H1 (cell line): ENCODE measurements around the gene PLCL1. TPM values are rescaled to one million over a fixed set of nuclear protein-coding genes. Genes with fewer than 3 reads are reported as not detected.

ENCODE experiments used
- CTCF ChIA-PET: fragments of 300-600 bp; sonication (Branson Sonifier 250); formaldehyde crosslinking; loops from one replicate; lab custom pipeline; 2021; ENCODE audit not compliant: partially characterized antibody; lab: Charles Lee
- POLR2A ChIA-PET: fragments of 300-600 bp; sonication (Branson Sonifier 250); formaldehyde crosslinking; loops from one replicate; lab custom pipeline; 2021; ENCODE audit warnings: inconsistent platforms; ENCODE audit not compliant: partially characterized antibody; lab: Charles Lee
- DNase-seq, 2 experiments: peaks; one replicate each; pipeline versions ENCODE4 v3.0.0 to v3.0.0-alpha.2; 2010 to 2022; ENCODE audit warnings: low spot score in 2 of 2, low read depth in 1 of 2, mixed read lengths in 1 of 2
- FAIRE-seq: peaks from 2 replicates; lab custom pipeline; 2011; peaks lifted over from hg19 to GRCh38; lab: Jason Lieb, UNC
- H2AFZ ChIP-seq: 2 replicates; pipeline ENCODE4 v1.8.1; 2012; ENCODE audit warnings: low read length, inconsistent platforms
- H2AK5ac ChIP-seq: 2 replicates; pipeline ENCODE4 v1.6.1; 2013; ENCODE audit warnings: low read depth, low read length
- H2BK120ac ChIP-seq: replicated peaks from 2 replicates; pipeline ENCODE3; 2013; ENCODE audit warnings: low read depth, low read length, inconsistent platforms
- H2BK12ac ChIP-seq: 2 replicates; pipeline ENCODE4 v1.6.1; 2013; ENCODE audit warnings: low read depth, low read length
- H2BK15ac ChIP-seq: 2 replicates; pipeline ENCODE4 v1.6.1; 2013; ENCODE audit warnings: low read length
- H2BK20ac ChIP-seq: 2 replicates; pipeline ENCODE4 v1.6.1; 2013; ENCODE audit warnings: low read length
- H2BK5ac ChIP-seq: 2 replicates; pipeline ENCODE4 v1.6.1; 2013; ENCODE audit warnings: low read depth, low read length
- H3K14ac ChIP-seq: 2 replicates; pipeline ENCODE4 v1.6.1; 2013; ENCODE audit warnings: inconsistent platforms; ENCODE audit not compliant: insufficient read length
- H3K18ac ChIP-seq: 2 replicates; pipeline ENCODE4 v1.6.1; 2013; ENCODE audit warnings: low read length; ENCODE audit errors: extremely low read depth
- H3K23ac ChIP-seq: 2 replicates; pipeline ENCODE4 v1.6.1; 2013; ENCODE audit warnings: inconsistent platforms; ENCODE audit not compliant: insufficient read length
- H3K23me2 ChIP-seq: 2 replicates; pipeline ENCODE4 v1.6.1; 2013; ENCODE audit warnings: low read depth, low read length
- H3K27ac ChIP-seq: 2 replicates; pipeline ENCODE4 v1.6.1; 2011; ENCODE audit warnings: low read depth, low read length, inconsistent platforms
- H3K27me3 ChIP-seq, 4 experiments: replicated peaks in 1 of 4; 1 replicate in 1 of 4; 2 replicates in 3 of 4; pipeline versions ENCODE4 v1.6.1 to v1.8.1; 2011 to 2013; ENCODE audit warnings: low read length in 3 of 4, mild to moderate bottlenecking in 3 of 4, inconsistent platforms in 2 of 4, mixed read lengths in 2 of 4, moderate library complexity in 1 of 4; ENCODE audit not compliant: control insufficient read depth in 3 of 4, insufficient read depth in 3 of 4; ENCODE audit errors: extremely low read depth in 1 of 4
- H3K36me3 ChIP-seq, 4 experiments: 2 replicates each; pipeline versions ENCODE4 v1.6.1 to v1.8.1; 2011 to 2013; ENCODE audit warnings: mild to moderate bottlenecking in 4 of 4, low read length in 3 of 4, moderate library complexity in 2 of 4, control low read depth in 1 of 4, inconsistent platforms in 1 of 4; ENCODE audit not compliant: insufficient read depth in 4 of 4, control insufficient read depth in 2 of 4
- H3K4ac ChIP-seq: replicated peaks from 2 replicates; pipeline ENCODE3; 2013; ENCODE audit warnings: low read length, low read depth, mixed read lengths, inconsistent platforms; ENCODE audit not compliant: insufficient read length
- H3K4me1 ChIP-seq, 4 experiments: replicated peaks in 1 of 4; 1 replicate in 1 of 4; 2 replicates in 3 of 4; pipeline versions ENCODE4 v1.6.1 to v1.8.1; 2011 to 2013; ENCODE audit warnings: low read length in 3 of 4, inconsistent platforms in 2 of 4, mixed read lengths in 1 of 4; ENCODE audit not compliant: insufficient read depth in 4 of 4, control insufficient read depth in 3 of 4
- H3K4me2 ChIP-seq, 2 experiments: 2 replicates each; pipeline versions ENCODE4 v1.6.1 to v1.8.1; 2011 to 2013; ENCODE audit warnings: low read depth in 2 of 2, low read length in 2 of 2, control low read depth in 1 of 2, inconsistent platforms in 1 of 2, mild to moderate bottlenecking in 1 of 2; ENCODE audit not compliant: insufficient read depth in 1 of 2
- H3K4me3 ChIP-seq, 4 experiments: fragments of 200-600, 300-600 bp in 1 of 4; sonication (generic), shearing (Covaris generic), sonication (Bioruptor Twin) in 1 of 4; 2 replicates each; pipeline versions ENCODE4 v1.5.1 to v1.8.1; 2011 to 2016; ENCODE audit warnings: low read length in 4 of 4, low read depth in 3 of 4, control low read depth in 2 of 4, inconsistent platforms in 2 of 4, mild to moderate bottlenecking in 2 of 4, mixed read lengths in 1 of 4, moderate library complexity in 1 of 4; ENCODE audit not compliant: insufficient read depth in 2 of 4; ENCODE audit errors: extremely low read depth in 1 of 4
- H3K56ac ChIP-seq: replicated peaks from 2 replicates; pipeline ENCODE3; 2013; ENCODE audit warnings: low read depth, mild to moderate bottlenecking, mixed read lengths, low read length, inconsistent platforms; ENCODE audit not compliant: insufficient read length
- H3K79me1 ChIP-seq: 2 replicates; pipeline ENCODE4 v1.6.1; 2013; ENCODE audit warnings: low read depth, low read length, control low read depth
- H3K79me2 ChIP-seq, 2 experiments: 2 replicates each; pipeline versions ENCODE4 v1.6.1 to v1.8.1; 2012 to 2013; ENCODE audit warnings: low read length in 2 of 2, mild to moderate bottlenecking in 2 of 2, inconsistent platforms in 1 of 2; ENCODE audit not compliant: insufficient read depth in 2 of 2, control insufficient read depth in 1 of 2
- H3K9ac ChIP-seq, 4 experiments: replicated peaks in 1 of 4; 1 replicate in 1 of 4; 2 replicates in 3 of 4; pipeline versions ENCODE4 v1.6.1 to v1.8.1; 2011 to 2013; ENCODE audit warnings: low read depth in 3 of 4, low read length in 3 of 4, control low read depth in 2 of 4, mild to moderate bottlenecking in 2 of 4, moderate library complexity in 2 of 4, inconsistent platforms in 1 of 4; ENCODE audit errors: extremely low read depth in 1 of 4
- H3K9me3 ChIP-seq, 2 experiments: 2 replicates each; pipeline versions ENCODE4 v1.6.1 to v1.8.1; 2012 to 2013; ENCODE audit warnings: mild to moderate bottlenecking in 2 of 2, moderate library complexity in 2 of 2, control low read depth in 1 of 2, inconsistent platforms in 1 of 2, low read depth in 1 of 2, low read length in 1 of 2, mixed read lengths in 1 of 2; ENCODE audit not compliant: insufficient read depth in 2 of 2
- H4K20me1 ChIP-seq, 2 experiments: replicated peaks in 1 of 2; 2 replicates each; pipeline versions ENCODE3 to v1.8.1; 2011 to 2013; ENCODE audit warnings: inconsistent platforms in 2 of 2, low read length in 2 of 2, mild to moderate bottlenecking in 1 of 2; ENCODE audit not compliant: insufficient read depth in 2 of 2, control insufficient read depth in 1 of 2
- H4K5ac ChIP-seq: 2 replicates; pipeline ENCODE4 v1.6.1; 2013; ENCODE audit warnings: low read length, low read depth, mixed read lengths, inconsistent platforms; ENCODE audit not compliant: insufficient read length
- H4K8ac ChIP-seq: 2 replicates; pipeline ENCODE4 v1.8.0; 2013; ENCODE audit warnings: mild to moderate bottlenecking, moderate library complexity, low read length, inconsistent platforms; ENCODE audit not compliant: insufficient read depth; ENCODE audit errors: extremely low read depth
- H4K91ac ChIP-seq: replicated peaks from 2 replicates; pipeline ENCODE3; 2013; ENCODE audit warnings: low read length, mixed read lengths, inconsistent platforms; ENCODE audit not compliant: insufficient read length
- CTBP2 ChIP-seq: IDR thresholded peaks from 2 replicates; pipeline ENCODE4 v1.7.0; 2011; ENCODE audit warnings: borderline replicate concordance, mild to moderate bottlenecking, moderate library complexity, mixed read lengths, low read length; ENCODE audit not compliant: insufficient read depth, insufficient read length
- JUND ChIP-seq: IDR thresholded peaks from 2 replicates; pipeline ENCODE4 v1.6.1; 2011; ENCODE audit warnings: mild to moderate bottlenecking, improper control_type of control experiment, low read length
- KDM1A ChIP-seq: fragments of 200-600, 300-600 bp; sonication (generic); IDR thresholded peaks from 2 replicates; pipeline ENCODE4 v1.7.1; 2016; ENCODE audit warnings: mild to moderate bottlenecking, low read length, borderline replicate concordance
- POU5F1 ChIP-seq: IDR thresholded peaks from 2 replicates; pipeline ENCODE4 v1.6.1; 2011; ENCODE audit warnings: low read depth, mild to moderate bottlenecking, low read length, moderate library complexity
- RNF2 ChIP-seq: fragments of 200-900, 300-1000 bp; sonication (generic); IDR thresholded peaks from 2 replicates; pipeline ENCODE4 v1.7.1; 2016; ENCODE audit warnings: borderline replicate concordance, low read depth, mild to moderate bottlenecking, antibody characterized with exemption, low read length; ENCODE audit not compliant: poor library complexity, severe bottlenecking; ENCODE audit errors: missing control alignments
- SIRT6 ChIP-seq: IDR thresholded peaks from one replicate; pipeline ENCODE4 v1.7.1; 2012; ENCODE audit warnings: low read length, inconsistent platforms
- SRF ChIP-seq: IDR thresholded peaks from 2 replicates; pipeline ENCODE4 v1.6.1; 2011; ENCODE audit warnings: mild to moderate bottlenecking, low read depth, low read length, moderate library complexity
- TEAD4 ChIP-seq: IDR thresholded peaks from 2 replicates; pipeline ENCODE4 v1.6.1; 2012; ENCODE audit warnings: low read depth, low read length, inconsistent platforms, mixed read lengths
- YY1 ChIP-seq: IDR thresholded peaks from 2 replicates; pipeline ENCODE4 v1.6.1; 2011; ENCODE audit warnings: low read depth, mild to moderate bottlenecking, low read length
- WGBS, 2 experiments: shearing (Covaris generic) in 1 of 2; methylation state at CpG; one replicate each; pipeline versions ENCODE4 v1.1.6 to v1.1.7; 2013 to 2015; ENCODE audit warnings: low lambda C conversion rate in 2 of 2, mixed read lengths in 2 of 2, inconsistent platforms in 1 of 2, low coverage in 1 of 2, missing lambda C conversion rate in 1 of 2; ENCODE audit not compliant: insufficient replicate concordance in 2 of 2, insufficient coverage in 1 of 2, insufficient read length in 1 of 2; ENCODE audit errors: extremely low coverage in 1 of 2, missing lambda C conversion rate in 1 of 2; 5-methylcytosine and 5-hydroxymethylcytosine counted together
- polyA plus RNA-seq, 7 experiments: library from polyadenylated mRNA; depleted of rRNA in 3 of 7; stranded (reverse) in 5 of 7; unstranded in 2 of 7; fragments of >200 nt in 5 of 7; fragments of 200-250 nt in 2 of 7; gene quantifications; 1 replicate in 5 of 7; 2 replicates in 1 of 7; 4 replicates in 1 of 7; pipeline versions ENCODE4 v1.2.1 to v1.2.3, GENCODE V29; 2011 to 2013; ENCODE audit warnings: missing spikeins in 2 of 7, mixed read lengths in 2 of 7
- total RNA-seq: library from RNA; stranded (reverse); fragmentation: NEBNext Ultra II Directional; extraction: Animal tissue kit (Norgen Biotek cat#: 25700); gene quantifications from 2 replicates; pipeline ENCODE4 v1.2.1, GENCODE V29; 2021
- TF ChIP-seq, protein P1 (sequence below): IDR thresholded peaks from 2 replicates; pipeline ENCODE4 v1.6.1; 2011; ENCODE audit warnings: low read length, improper control_type of control experiment

Gene PLCL1
- total and polyA plus RNA-seq, 2 of the 8 experiments (the other 6 are each of a cell fraction or from before 2014, with no cell fraction given): not detected

GRCh38 chr2:198191651-198192050 is 387.3 kb downstream of the PLCL1 start:
- H3K9me3 ChIP-seq: no peaks in the 10 kb centered on the region
- FAIRE-seq (no peak), DNase-seq (no peak)
- no peak overlapping the region for H2BK120ac ChIP-seq
- CTCF ChIA-PET: no interaction called here
- no peak overlapping the region for H3K9ac ChIP-seq
- no peak overlapping the region for H2BK5ac ChIP-seq
- no peak overlapping the region for H2AFZ ChIP-seq
- no peak overlapping the region for H3K56ac ChIP-seq
- H3K36me3 ChIP-seq: no peaks in the 10 kb centered on the region
- no peak overlapping the region for H4K91ac ChIP-seq
- H3K4ac ChIP-seq: no peak overlapping the region
- H3K4me1 ChIP-seq: no peaks in the 10 kb centered on the region
- H3K14ac ChIP-seq: no peak overlapping the region
- no peak overlapping the region for H3K4me3 ChIP-seq
- 37% methylated on average over 1 of the region's 1 CpG; no CpG with 5 or more reads in 1 of the 2 experiments for WGBS, 2 experiments
- H2BK12ac ChIP-seq: no peak overlapping the region
- H3K18ac ChIP-seq: no peak overlapping the region
- H3K4me2 ChIP-seq: no peak overlapping the region
- POLR2A ChIA-PET: no interaction called here
- H2BK20ac ChIP-seq: no peak overlapping the region
- H3K27ac ChIP-seq: no peak overlapping the region
- no peak overlapping the region for H2AK5ac ChIP-seq
- no peak overlapping the region for H4K5ac ChIP-seq
- no peak overlapping the region for H4K8ac ChIP-seq
- H3K79me2 ChIP-seq: no peaks in the 10 kb centered on the region
- H2BK15ac ChIP-seq: no peak overlapping the region
- no peak overlapping the region for H3K23ac ChIP-seq
- H3K23me2 ChIP-seq: no peaks in the 10 kb centered on the region; the same call in 1 of the 2 replicates
- no peak for TF ChIP-seq JUND
- no peak for TF ChIP-seq TEAD4
- no peak for TF ChIP-seq SRF
- TF ChIP-seq, protein P1, sequence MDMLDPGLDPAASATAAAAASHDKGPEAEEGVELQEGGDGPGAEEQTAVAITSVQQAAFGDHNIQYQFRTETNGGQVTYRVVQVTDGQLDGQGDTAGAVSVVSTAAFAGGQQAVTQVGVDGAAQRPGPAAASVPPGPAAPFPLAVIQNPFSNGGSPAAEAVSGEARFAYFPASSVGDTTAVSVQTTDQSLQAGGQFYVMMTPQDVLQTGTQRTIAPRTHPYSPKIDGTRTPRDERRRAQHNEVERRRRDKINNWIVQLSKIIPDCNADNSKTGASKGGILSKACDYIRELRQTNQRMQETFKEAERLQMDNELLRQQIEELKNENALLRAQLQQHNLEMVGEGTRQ: no peak
- TF ChIP-seq YY1: no peak
- TF ChIP-seq KDM1A: no peak
- no peak for TF ChIP-seq POU5F1
- no peak for TF ChIP-seq CTBP2
- TF ChIP-seq RNF2: no peak
- TF ChIP-seq SIRT6: no peak
- H3K27me3 ChIP-seq: no peaks in the 10 kb centered on the region
- H3K79me1 ChIP-seq: no peaks in the 10 kb centered on the region
- H4K20me1 ChIP-seq: no peaks in the 10 kb centered on the region
